Measurements from ENCODE around the gene GRK7. TPM values are rescaled to one million over a fixed set of nuclear protein-coding genes. Genes with fewer than 3 reads are reported as not detected.

The GRK7 gene
- total RNA-seq, 2 donors from 2014 or later = 0.12 TPM; not detected in 1

DNA sequence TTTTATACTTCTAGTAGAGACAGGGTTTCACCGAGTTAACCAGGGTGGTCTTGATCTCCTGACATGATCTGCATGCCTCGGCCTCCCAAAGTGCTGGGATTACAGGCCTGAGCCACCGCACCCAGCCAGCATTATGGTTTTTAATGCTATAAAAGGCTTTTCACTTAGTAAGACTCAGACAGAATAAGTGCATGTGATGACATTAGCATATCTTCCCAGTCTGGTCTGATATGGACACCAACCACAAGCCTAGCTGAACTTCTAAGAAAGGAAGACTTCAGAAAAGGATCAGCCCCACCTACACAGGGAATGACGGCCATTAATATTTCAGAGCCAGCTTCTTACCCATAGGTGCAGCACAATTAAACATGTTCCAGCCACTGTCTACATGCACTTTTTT, 27.0 kb downstream of the GRK7 start:
- TF ChIP-seq, protein P1, sequence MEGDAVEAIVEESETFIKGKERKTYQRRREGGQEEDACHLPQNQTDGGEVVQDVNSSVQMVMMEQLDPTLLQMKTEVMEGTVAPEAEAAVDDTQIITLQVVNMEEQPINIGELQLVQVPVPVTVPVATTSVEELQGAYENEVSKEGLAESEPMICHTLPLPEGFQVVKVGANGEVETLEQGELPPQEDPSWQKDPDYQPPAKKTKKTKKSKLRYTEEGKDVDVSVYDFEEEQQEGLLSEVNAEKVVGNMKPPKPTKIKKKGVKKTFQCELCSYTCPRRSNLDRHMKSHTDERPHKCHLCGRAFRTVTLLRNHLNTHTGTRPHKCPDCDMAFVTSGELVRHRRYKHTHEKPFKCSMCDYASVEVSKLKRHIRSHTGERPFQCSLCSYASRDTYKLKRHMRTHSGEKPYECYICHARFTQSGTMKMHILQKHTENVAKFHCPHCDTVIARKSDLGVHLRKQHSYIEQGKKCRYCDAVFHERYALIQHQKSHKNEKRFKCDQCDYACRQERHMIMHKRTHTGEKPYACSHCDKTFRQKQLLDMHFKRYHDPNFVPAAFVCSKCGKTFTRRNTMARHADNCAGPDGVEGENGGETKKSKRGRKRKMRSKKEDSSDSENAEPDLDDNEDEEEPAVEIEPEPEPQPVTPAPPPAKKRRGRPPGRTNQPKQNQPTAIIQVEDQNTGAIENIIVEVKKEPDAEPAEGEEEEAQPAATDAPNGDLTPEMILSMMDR (IDR thresholded peaks at IDR 0.05) = no peak
- no peak overlapping the region for H3K4me3 ChIP-seq
- no peaks in the 10 kb centered on the region for H3K27me3 ChIP-seq
- H3K27ac ChIP-seq = no peak overlapping the region
- H3K36me3 ChIP-seq = no peaks in the 10 kb centered on the region
- no peak for DNase-seq (ENCODE audit: low spot score)
- no peaks in the 10 kb centered on the region for H3K9me3 ChIP-seq
- no peaks in the 10 kb centered on the region for H3K4me1 ChIP-seq

DNA sequence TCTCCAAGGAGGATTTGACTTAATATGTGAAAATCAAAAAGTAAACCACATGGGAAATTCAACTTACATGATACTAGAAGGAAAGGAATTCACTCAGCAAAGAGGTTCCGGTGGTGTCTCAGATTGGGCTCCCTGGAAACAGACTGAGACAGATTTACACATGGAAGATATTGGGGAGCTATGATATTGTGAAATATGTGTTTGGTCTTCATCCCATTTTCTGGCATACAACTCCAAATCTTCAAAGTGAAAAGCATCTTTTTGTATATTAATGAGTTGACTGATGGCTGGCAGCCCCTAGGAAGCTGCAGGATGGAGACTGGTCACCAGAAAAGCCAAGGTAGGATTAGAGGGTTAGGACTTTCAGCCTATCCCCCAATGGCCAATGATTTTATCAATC, 29.3 kb downstream of the GRK7 start:
- no peak for DNase-seq (ENCODE audit: low spot score)
- H3K4me3 ChIP-seq = no peak overlapping the region
- no peaks in the 10 kb centered on the region for H3K27me3 ChIP-seq
- no peaks in the 10 kb centered on the region for H3K9me3 ChIP-seq
- TF ChIP-seq, protein P1 (IDR thresholded peaks at IDR 0.05) = no peak
- H3K27ac ChIP-seq = no peak overlapping the region
- H3K36me3 ChIP-seq = no peaks in the 10 kb centered on the region
- H3K4me1 ChIP-seq = peaks cover 0 to 7% of the 10 kb centered on the region in 2 donors

DNA sequence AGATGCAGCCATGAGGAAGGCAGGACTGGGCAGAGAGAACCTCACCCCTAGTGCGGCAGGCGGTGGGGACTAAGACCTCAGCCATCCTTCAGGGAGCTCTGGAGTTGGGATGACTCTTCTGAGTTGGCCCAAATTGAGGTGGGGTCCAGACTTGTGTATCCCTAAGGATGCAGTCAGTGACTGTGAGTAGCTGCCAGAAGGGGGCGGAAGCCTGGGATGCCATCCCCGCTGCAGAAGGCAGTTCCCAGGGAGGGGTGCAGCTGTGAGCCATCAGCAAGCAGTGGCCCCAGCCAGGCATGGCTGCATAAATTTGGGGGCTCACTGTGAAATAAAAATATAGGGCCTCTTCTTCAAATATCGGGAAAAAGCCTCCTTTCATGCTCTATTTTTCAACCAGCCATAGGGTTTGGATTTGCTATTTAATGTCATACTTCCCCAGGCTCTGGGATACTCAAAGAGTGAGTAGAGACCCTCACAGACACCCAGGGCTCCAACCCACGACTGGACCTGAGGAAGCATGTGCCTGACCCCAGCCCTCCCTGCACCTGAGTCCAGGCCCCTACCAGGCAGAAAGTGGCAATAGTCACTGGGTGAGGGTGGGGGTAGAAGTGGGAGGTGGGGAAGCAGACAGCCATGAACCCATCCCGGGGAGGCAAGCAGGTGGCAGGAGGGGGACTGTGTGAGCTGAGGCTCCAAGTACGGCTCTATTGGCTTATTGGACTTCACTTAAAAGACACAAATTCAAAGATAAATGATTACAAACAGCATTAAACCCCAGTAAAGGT, 30.5 kb downstream of the GRK7 start:
- Histone ChIP-seq H3K27ac (no peak overlapping the region), H3K9me3 (no peaks in the 10 kb centered on the region), H3K4me3 (no peak overlapping the region), H3K4me1 (peaks cover 0 to 18% of the 10 kb centered on the region in 2 donors), H3K27me3 (no peaks in the 10 kb centered on the region), H3K36me3 (no peaks in the 10 kb centered on the region)
- DNase-seq (ENCODE audit: low spot score) = no peak
- TF ChIP-seq, protein P1 (IDR thresholded peaks at IDR 0.05) = no peak

DNA sequence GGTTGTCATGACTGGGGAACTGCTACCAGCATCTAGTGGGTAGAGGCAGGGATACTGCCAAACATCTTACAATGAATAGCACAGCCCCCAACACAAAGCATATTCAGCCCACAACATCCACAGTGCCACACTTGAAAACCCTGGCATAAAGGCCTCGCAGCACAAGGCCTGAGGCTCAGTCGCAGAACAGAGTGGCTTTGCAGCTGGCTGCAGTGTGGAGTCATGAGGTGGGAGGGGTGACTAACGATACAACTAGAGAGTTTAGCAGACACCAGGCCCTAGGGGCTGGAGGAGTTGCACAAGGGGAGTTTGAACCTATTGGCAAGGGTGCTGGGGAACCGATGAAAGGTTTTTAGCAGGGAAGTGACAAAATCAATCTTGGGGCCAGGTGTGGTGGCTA, 32.1 kb downstream of the GRK7 start:
- Histone ChIP-seq H3K9me3 (no peaks in the 10 kb centered on the region), H3K4me3 (no peak overlapping the region), H3K27ac (no peak overlapping the region), H3K4me1 (peaks cover 0 to 20% of the 10 kb centered on the region in 2 donors), H3K27me3 (no peaks in the 10 kb centered on the region), H3K36me3 (no peaks in the 10 kb centered on the region)
- DNase-seq (ENCODE audit: low spot score) = no peak
- TF ChIP-seq, protein P1 (IDR thresholded peaks at IDR 0.05) = no peak

DNA sequence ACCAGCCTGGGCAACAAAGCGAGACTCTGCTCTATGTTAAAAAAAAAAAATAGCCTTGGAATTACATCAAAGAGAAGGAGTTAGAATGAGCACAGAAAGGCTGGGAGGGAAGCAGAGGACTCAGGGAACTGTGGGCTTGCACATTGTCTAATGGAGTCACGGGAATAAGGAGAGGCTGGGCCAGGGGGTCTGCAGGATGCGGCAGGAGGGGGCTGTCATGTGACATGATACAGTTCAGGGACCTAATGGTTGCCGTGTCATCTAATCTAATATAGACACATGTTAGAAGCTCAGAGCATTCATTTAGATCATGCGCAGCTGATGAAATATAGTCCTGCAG, 32.5 kb downstream of the GRK7 start:
- H3K27ac ChIP-seq = no peak overlapping the region

More for the DNA sequence above, 32.5 kb downstream of the GRK7 start:
- H3K36me3 ChIP-seq = no peaks in the 10 kb centered on the region
- H3K9me3 ChIP-seq = no peaks in the 10 kb centered on the region
- no peak for DNase-seq (ENCODE audit: low spot score)
- TF ChIP-seq, protein P1 (IDR thresholded peaks at IDR 0.05) = no peak
- H3K4me1 ChIP-seq = peaks cover 0 to 20% of the 10 kb centered on the region in 2 donors
- H3K4me3 ChIP-seq = no peak overlapping the region
- no peaks in the 10 kb centered on the region for H3K27me3 ChIP-seq
